Measurements from ENCODE around the gene CCL4. TPM values are rescaled to one million over a fixed set of nuclear protein-coding genes. Genes with fewer than 3 reads are reported as not detected.

CCL4 gene
- polyA plus RNA-seq, 1 donor (not counting 4 experiments of a cell fraction or from before 2014, with no cell fraction given), result not detected

DNA sequence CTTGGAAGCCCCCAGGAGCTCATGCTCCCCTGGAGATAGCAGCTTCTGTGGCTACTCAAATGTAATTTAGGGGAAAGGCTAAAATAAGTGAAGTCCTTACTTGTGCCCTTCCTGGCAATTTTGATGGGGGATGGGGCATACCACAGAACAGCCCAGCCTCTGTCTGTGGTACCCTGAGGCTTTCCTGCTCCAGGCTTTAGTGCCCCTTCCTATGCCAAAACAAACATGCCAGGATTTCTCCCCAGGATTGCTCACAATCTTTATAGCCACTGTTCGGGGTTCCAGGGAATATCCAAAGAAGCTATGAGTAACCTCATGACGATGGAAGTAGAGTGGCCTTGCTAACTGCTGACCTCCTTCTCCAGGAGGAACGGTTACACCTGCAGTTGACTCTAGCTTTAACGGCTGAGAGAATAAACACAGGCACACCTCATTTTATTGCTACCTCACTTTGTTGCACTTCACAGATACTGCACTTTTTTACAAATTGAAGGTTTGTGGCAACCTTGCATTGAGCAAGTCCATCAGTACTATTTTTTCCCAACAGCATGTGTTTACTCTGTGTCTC is 24.9 kb downstream of the CCL4 start:
- Histone ChIP-seq H3K9ac (ENCODE audit: control insufficient read depth, extremely low read depth, insufficient read depth, low read length) (no peak overlapping the region), H3K27ac (ENCODE audit: control insufficient read depth, insufficient read depth, low read length) (no peak overlapping the region), H3K9me1 (ENCODE audit: control insufficient read depth, extremely low read depth, insufficient read depth, low read length) (no peaks in the 10 kb centered on the region), H2AFZ (ENCODE audit: control insufficient read depth, low read length) (no peak overlapping the region), H3K27me3 (ENCODE audit: control insufficient read depth, extremely low read depth, insufficient read depth, low read length) (no peaks in the 10 kb centered on the region), H3K4me3 (ENCODE audit: control insufficient read depth in 2 of 3, extremely low read depth in 1 of 3, insufficient read depth in 2 of 3, low read depth in 1 of 3, low read length in 3 of 3) (no peak overlapping the region), H3K36me3 (ENCODE audit: control insufficient read depth in 2 of 2, extremely low read depth in 1 of 2, insufficient read depth in 2 of 2, low read length in 2 of 2) (no peaks in the 10 kb centered on the region), H3K9me3 (ENCODE audit: control insufficient read depth, low read depth, low read length) (peaks cover 3% of the 10 kb centered on the region), H4K20me1 (ENCODE audit: control insufficient read depth, extremely low read depth, insufficient read depth, low read length) (no peaks in the 10 kb centered on the region), H3K4me2 (ENCODE audit: control insufficient read depth, extremely low read depth, insufficient read depth, low read depth, low read length) (no peak overlapping the region), H3K79me2 (ENCODE audit: control insufficient read depth, insufficient read depth, low read length) (no peaks in the 10 kb centered on the region), H3K4me1 (ENCODE audit: control insufficient read depth, extremely low read depth, insufficient read depth, low read length) (no peaks in the 10 kb centered on the region)
- dilution Hi-C loops (cut with MboI; ENCODE audit: extremely low pct_ligation_motif_present, low sequenced_read_pairs), result loop anchor here (25.0 kb wide), 1 partner anchor 141 kb away; the partner anchor contains the start of genes CCL14 and CCL16
- FAIRE-seq (no peak), DNase-seq (ENCODE audit: low read depth, low spot score) (no peak)
- TF ChIP-seq, protein P1, sequence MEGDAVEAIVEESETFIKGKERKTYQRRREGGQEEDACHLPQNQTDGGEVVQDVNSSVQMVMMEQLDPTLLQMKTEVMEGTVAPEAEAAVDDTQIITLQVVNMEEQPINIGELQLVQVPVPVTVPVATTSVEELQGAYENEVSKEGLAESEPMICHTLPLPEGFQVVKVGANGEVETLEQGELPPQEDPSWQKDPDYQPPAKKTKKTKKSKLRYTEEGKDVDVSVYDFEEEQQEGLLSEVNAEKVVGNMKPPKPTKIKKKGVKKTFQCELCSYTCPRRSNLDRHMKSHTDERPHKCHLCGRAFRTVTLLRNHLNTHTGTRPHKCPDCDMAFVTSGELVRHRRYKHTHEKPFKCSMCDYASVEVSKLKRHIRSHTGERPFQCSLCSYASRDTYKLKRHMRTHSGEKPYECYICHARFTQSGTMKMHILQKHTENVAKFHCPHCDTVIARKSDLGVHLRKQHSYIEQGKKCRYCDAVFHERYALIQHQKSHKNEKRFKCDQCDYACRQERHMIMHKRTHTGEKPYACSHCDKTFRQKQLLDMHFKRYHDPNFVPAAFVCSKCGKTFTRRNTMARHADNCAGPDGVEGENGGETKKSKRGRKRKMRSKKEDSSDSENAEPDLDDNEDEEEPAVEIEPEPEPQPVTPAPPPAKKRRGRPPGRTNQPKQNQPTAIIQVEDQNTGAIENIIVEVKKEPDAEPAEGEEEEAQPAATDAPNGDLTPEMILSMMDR (optimal IDR thresholded peaks at IDR 0.05 in 1 of 3, IDR thresholded peaks at IDR 0.05 in 1 of 3, conservative IDR thresholded peaks at IDR 0.05 in 1 of 3; ENCODE audit: extremely low read depth in 1 of 3, insufficient read depth in 2 of 3, low read length in 3 of 3), result no peak
- TF ChIP-seq EZH2 (IDR thresholded peaks at IDR 0.05; ENCODE audit: low read length), result no peak

DNA sequence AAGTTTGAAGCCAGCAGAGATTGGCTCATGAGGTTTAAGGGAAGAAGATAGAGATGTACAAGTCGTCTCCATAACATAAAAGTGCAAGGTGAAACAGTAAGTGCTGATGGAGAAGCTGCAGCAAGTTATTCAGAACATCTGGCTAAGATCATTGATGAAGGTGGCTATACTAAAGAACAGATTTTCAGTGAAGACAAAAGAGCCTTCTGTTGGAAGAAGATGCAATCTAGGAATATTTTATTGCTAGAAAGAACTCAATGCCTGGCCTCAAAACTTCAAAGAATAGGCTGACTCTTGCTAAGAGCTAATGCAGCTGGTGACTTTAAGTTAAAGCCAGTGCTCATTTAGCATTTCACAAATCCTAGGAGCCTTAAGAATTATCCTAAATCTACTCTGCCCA is 26.0 kb downstream of the CCL4 start:
- no peaks in the 10 kb centered on the region for H3K27me3 ChIP-seq (ENCODE audit: control insufficient read depth, extremely low read depth, insufficient read depth, low read length)
- FAIRE-seq, result no peak
- H3K27ac ChIP-seq (ENCODE audit: control insufficient read depth, insufficient read depth, low read length), result no peak overlapping the region
- no peaks in the 10 kb centered on the region for H3K79me2 ChIP-seq (ENCODE audit: control insufficient read depth, insufficient read depth, low read length)
- no peak for TF ChIP-seq EZH2 (IDR thresholded peaks at IDR 0.05; ENCODE audit: low read length)
- TF ChIP-seq, protein P1 (optimal IDR thresholded peaks at IDR 0.05 in 1 of 3, IDR thresholded peaks at IDR 0.05 in 1 of 3, conservative IDR thresholded peaks at IDR 0.05 in 1 of 3; ENCODE audit: extremely low read depth in 1 of 3, insufficient read depth in 2 of 3, low read length in 3 of 3), result no peak
- no peaks in the 10 kb centered on the region for H4K20me1 ChIP-seq (ENCODE audit: control insufficient read depth, extremely low read depth, insufficient read depth, low read length)
- no peak overlapping the region for H3K4me3 ChIP-seq (ENCODE audit: control insufficient read depth in 2 of 3, extremely low read depth in 1 of 3, insufficient read depth in 2 of 3, low read depth in 1 of 3, low read length in 3 of 3)
- H2AFZ ChIP-seq (ENCODE audit: control insufficient read depth, low read length), result no peak overlapping the region
- H3K4me1 ChIP-seq (ENCODE audit: control insufficient read depth, extremely low read depth, insufficient read depth, low read length), result no peaks in the 10 kb centered on the region
- H3K9me3 ChIP-seq (ENCODE audit: control insufficient read depth, low read depth, low read length), result peaks cover 3% of the 10 kb centered on the region
- dilution Hi-C loops (cut with MboI; ENCODE audit: extremely low pct_ligation_motif_present, low sequenced_read_pairs), result loop anchor here (25.0 kb wide), 1 partner anchor 142 kb away; the partner anchor contains the start of genes CCL14 and CCL16
- no peak overlapping the region for H3K9ac ChIP-seq (ENCODE audit: control insufficient read depth, extremely low read depth, insufficient read depth, low read length)
- no peaks in the 10 kb centered on the region for H3K9me1 ChIP-seq (ENCODE audit: control insufficient read depth, extremely low read depth, insufficient read depth, low read length)
- no peak overlapping the region for H3K4me2 ChIP-seq (ENCODE audit: control insufficient read depth, extremely low read depth, insufficient read depth, low read depth, low read length)
- DNase-seq (ENCODE audit: low read depth, low spot score), result no peak
- H3K36me3 ChIP-seq (ENCODE audit: control insufficient read depth in 2 of 2, extremely low read depth in 1 of 2, insufficient read depth in 2 of 2, low read length in 2 of 2), result no peaks in the 10 kb centered on the region
